Calu3 (cell line): ENCODE measurements around the gene APCDD1L. TPM values are rescaled to one million over a fixed set of nuclear protein-coding genes. Genes with fewer than 3 reads are reported as not detected.

Experiments used
- BruUV-seq: library from RNA; stranded (reverse); fragments of 400-500 nt; replicated peaks from 2 replicates; lab custom pipeline; 2021; lab: Mats Ljungman, UMichigan
- CTCF ChIA-PET: fragments of 300-600 bp; sonication (Branson Sonifier 250); formaldehyde crosslinking; loops from one replicate; lab custom pipeline; 2022; ENCODE audit warnings: antibody characterized with exemption; lab: Charles Lee
- DNase-seq: peaks from one replicate; pipeline ENCODE4 v3.0.0; 2022
- H3K27ac Mint-ChIP-seq: one replicate; pipeline ENCODE4 v1.8.0; 2022; ENCODE audit warnings: mixed read lengths; ENCODE audit not compliant: unreplicated experiment
- H3K27me3 Mint-ChIP-seq: one replicate; pipeline ENCODE4 v1.8.0; 2022; ENCODE audit warnings: mixed read lengths; ENCODE audit not compliant: unreplicated experiment
- H3K36me3 Mint-ChIP-seq: one replicate; pipeline ENCODE4 v1.8.0; 2022; ENCODE audit warnings: mild to moderate bottlenecking, moderate library complexity, mixed read lengths; ENCODE audit not compliant: insufficient read depth, unreplicated experiment
- H3K4me1 Mint-ChIP-seq: one replicate; pipeline ENCODE4 v1.8.0; 2022; ENCODE audit warnings: mild to moderate bottlenecking, low read depth, mixed read lengths; ENCODE audit not compliant: unreplicated experiment
- H3K4me3 Mint-ChIP-seq: one replicate; pipeline ENCODE4 v1.8.0; 2022; ENCODE audit warnings: mild to moderate bottlenecking, low read depth, moderate library complexity, mixed read lengths; ENCODE audit not compliant: unreplicated experiment
- H3K9me3 Mint-ChIP-seq: one replicate; pipeline ENCODE4 v1.8.0; 2022; ENCODE audit warnings: low read depth, mixed read lengths; ENCODE audit not compliant: unreplicated experiment
- CTCF ChIP-seq: fragments of 200-600 bp; IDR thresholded peaks from one replicate; pipeline ENCODE4 v1.8.0; 2022; ENCODE audit warnings: antibody characterized with exemption; ENCODE audit not compliant: unreplicated experiment
- intact Hi-C: fragments of 100-400 bp; cut with micrococcal nuclease; formaldehyde crosslinking; loops from one replicate; pipeline ENCODE4 v1.10.0; 2022; ENCODE audit not compliant: unreplicated experiment
- total RNA-seq: library from RNA; stranded (reverse); gene quantifications from 2 replicates; pipeline ENCODE4 v1.2.3, GENCODE V29; 2022

The APCDD1L gene
- total RNA-seq, 1 experiment from 2014 or later: not detected

GRCh38 chr20:58424218-58424969 is 90.8 kb downstream of the APCDD1L start:
- Mint-ChIP-seq H3K27ac (no peak overlapping the region), H3K9me3 (no peaks in the 10 kb centered on the region), H3K4me1 (peaks cover 16% of the 10 kb centered on the region), H3K27me3 (no peaks in the 10 kb centered on the region), H3K36me3 (peaks cover 20% of the 10 kb centered on the region), H3K4me3 (no peak overlapping the region)
- DNase-seq: no peak
- intact Hi-C loops: no loop called here
- no peak for TF ChIP-seq CTCF
- CTCF ChIA-PET: no interaction called here
- BruUV-seq: no TSS peak

GRCh38 chr20:58421497-58421850 is 93.7 kb downstream of the APCDD1L start:
- Mint-ChIP-seq H3K36me3 (peaks cover 20% of the 10 kb centered on the region), H3K4me1 (peaks cover 16% of the 10 kb centered on the region), H3K9me3 (no peaks in the 10 kb centered on the region), H3K27me3 (no peaks in the 10 kb centered on the region), H3K27ac (no peak overlapping the region), H3K4me3 (no peak overlapping the region)
- no peak for DNase-seq
- intact Hi-C loops: no loop called here
- CTCF ChIA-PET: no interaction called here
- no peak for TF ChIP-seq CTCF
- no TSS peak for BruUV-seq

GRCh38 chr20:58420798-58421496 is 94.3 kb downstream of the APCDD1L start:
- no TSS peak for BruUV-seq
- intact Hi-C loops: no loop called here
- no peak for DNase-seq
- Mint-ChIP-seq H3K27me3 (no peaks in the 10 kb centered on the region), H3K27ac (no peak overlapping the region), H3K9me3 (no peaks in the 10 kb centered on the region), H3K4me1 (peaks cover 16% of the 10 kb centered on the region), H3K36me3 (peaks cover 20% of the 10 kb centered on the region), H3K4me3 (no peak overlapping the region)
- TF ChIP-seq CTCF: no peak
- CTCF ChIA-PET: no interaction called here

- intact Hi-C loops: no loop called here
- no peak overlapping the region for H3K27ac Mint-ChIP-seq
- no peak for DNase-seq
These were observed 96.0 kb downstream of the APCDD1L start for GRCh38 chr20:58418949-58419748.

More at GRCh38 chr20:58418949-58419748, 96.0 kb downstream of the APCDD1L start:
- CTCF ChIA-PET: no interaction called here
- no peaks in the 10 kb centered on the region for H3K27me3 Mint-ChIP-seq
- no TSS peak for BruUV-seq
- peaks cover 17% of the 10 kb centered on the region for H3K36me3 Mint-ChIP-seq
- TF ChIP-seq CTCF: no peak
- peaks cover 8% of the 10 kb centered on the region for H3K4me1 Mint-ChIP-seq
- H3K9me3 Mint-ChIP-seq: no peaks in the 10 kb centered on the region
- no peak overlapping the region for H3K4me3 Mint-ChIP-seq
